Kidney (tissue), 14 donors: ENCODE data around the gene RFC3. TPM values are rescaled to one million over a fixed set of nuclear protein-coding genes. Genes with fewer than 3 reads are reported as not detected.
A peak's percentile ranks its signal among the peaks of the same experiment; 100 is the strongest.

Experiments used
- DNase-seq, 5 donors: peaks; one replicate each; pipeline ENCODE4 v3.0.0-alpha.2; 2013 to 2020
- FAIRE-seq: peaks from 2 replicates; lab custom pipeline; 2012; peaks lifted over from hg19 to GRCh38; lab: Jason Lieb, UNC
- H3K27ac ChIP-seq, 2 donors: one replicate each; pipeline ENCODE4 v1.7.0; 2013; ENCODE audit warnings: low read depth in 2 of 2, low read length in 2 of 2, inconsistent platforms in 1 of 2
- H3K27me3 ChIP-seq: one replicate; pipeline ENCODE4 v1.7.1; 2013; ENCODE audit warnings: low read length, inconsistent platforms; ENCODE audit not compliant: control insufficient read depth, insufficient read depth
- H3K36me3 ChIP-seq, 3 donors: one replicate each; pipeline versions ENCODE4 v1.7.0 to v1.7.1; 2013; ENCODE audit warnings: low read length in 3 of 3, control low read depth in 1 of 3, inconsistent platforms in 1 of 3; ENCODE audit not compliant: insufficient read depth in 3 of 3, control insufficient read depth in 2 of 3
- H3K4me1 ChIP-seq, 3 donors: one replicate each; pipeline versions ENCODE4 v1.7.0 to v1.7.1; 2013; ENCODE audit warnings: low read length in 3 of 3, inconsistent platforms in 1 of 3, low read depth in 1 of 3; ENCODE audit not compliant: control insufficient read depth in 2 of 3, insufficient read depth in 2 of 3
- H3K4me3 ChIP-seq, 3 donors: one replicate each; pipeline versions ENCODE4 v1.7.0 to v1.8.1; 2013; ENCODE audit warnings: low read length in 3 of 3, control low read depth in 1 of 3, inconsistent platforms in 1 of 3
- H3K9ac ChIP-seq, 3 donors: one replicate each; pipeline versions ENCODE4 v1.7.0 to v1.7.1; 2013; ENCODE audit warnings: low read length in 3 of 3, control low read depth in 1 of 3, inconsistent platforms in 1 of 3
- H3K9me3 ChIP-seq, 3 donors: one replicate each; pipeline versions ENCODE4 v1.7.0 to v1.7.1; 2013; ENCODE audit warnings: low read length in 3 of 3, control low read depth in 1 of 3, inconsistent platforms in 1 of 3; ENCODE audit not compliant: control insufficient read depth in 2 of 3, insufficient read depth in 1 of 3
- intact Hi-C: fragments of 100-400 bp; cut with DNase I; formaldehyde crosslinking; loops from one replicate; pipeline ENCODE4 v1.11.1; 2022
- polyA plus RNA-seq: library from polyadenylated mRNA; stranded (reverse); fragments of 350-450 nt; fragmentation: Illumina TruSeq; extraction: RNeasy Lipid Tissue Mini Kit (QIAGEN cat#74804); gene quantifications from one replicate; pipeline ENCODE4 v1.2.3, GENCODE V29; 2014; ENCODE audit warnings: low read depth, low replicate concordance; ENCODE audit not compliant: insufficient read depth
- total RNA-seq: library from RNA; stranded (reverse); fragmentation: NEBNext Ultra II Directional; extraction: Animal tissue kit (Norgen Biotek cat#: 25700); gene quantifications from one replicate; pipeline ENCODE4 v1.2.1, GENCODE V29; 2021
- TF ChIP-seq, protein P1 (sequence below): IDR thresholded peaks from 3 replicates; pipeline ENCODE4 v1.5.1; 2012; ENCODE audit warnings: mild to moderate bottlenecking, moderate library complexity, borderline replicate concordance; ENCODE audit not compliant: insufficient read depth; ENCODE audit errors: extremely low read depth
- donor health status: control.
- donor health status: control.
- donor health status: control.
- donor health status: control.
- donor health status: control.
- donor health status: DM: yes; HTN: yes; CAD: no.
- donor health status: Normal renal cell carcinoma (clear cell type).

Gene RFC3
- total and polyA plus RNA-seq, 2 donors from 2014 or later, result 2.7 to 8.2 TPM

GRCh38 chr13:33773790-33774462 is 44.0 kb upstream of the RFC3 start:
- FAIRE-seq (no peak), DNase-seq (no peak)
- no peaks in the 10 kb centered on the region for H3K36me3 ChIP-seq
- TF ChIP-seq, protein P1, sequence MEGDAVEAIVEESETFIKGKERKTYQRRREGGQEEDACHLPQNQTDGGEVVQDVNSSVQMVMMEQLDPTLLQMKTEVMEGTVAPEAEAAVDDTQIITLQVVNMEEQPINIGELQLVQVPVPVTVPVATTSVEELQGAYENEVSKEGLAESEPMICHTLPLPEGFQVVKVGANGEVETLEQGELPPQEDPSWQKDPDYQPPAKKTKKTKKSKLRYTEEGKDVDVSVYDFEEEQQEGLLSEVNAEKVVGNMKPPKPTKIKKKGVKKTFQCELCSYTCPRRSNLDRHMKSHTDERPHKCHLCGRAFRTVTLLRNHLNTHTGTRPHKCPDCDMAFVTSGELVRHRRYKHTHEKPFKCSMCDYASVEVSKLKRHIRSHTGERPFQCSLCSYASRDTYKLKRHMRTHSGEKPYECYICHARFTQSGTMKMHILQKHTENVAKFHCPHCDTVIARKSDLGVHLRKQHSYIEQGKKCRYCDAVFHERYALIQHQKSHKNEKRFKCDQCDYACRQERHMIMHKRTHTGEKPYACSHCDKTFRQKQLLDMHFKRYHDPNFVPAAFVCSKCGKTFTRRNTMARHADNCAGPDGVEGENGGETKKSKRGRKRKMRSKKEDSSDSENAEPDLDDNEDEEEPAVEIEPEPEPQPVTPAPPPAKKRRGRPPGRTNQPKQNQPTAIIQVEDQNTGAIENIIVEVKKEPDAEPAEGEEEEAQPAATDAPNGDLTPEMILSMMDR, result no peak
- intact Hi-C loops, result no loop called here
- H3K4me3 ChIP-seq, result no peak overlapping the region
- H3K9me3 ChIP-seq, result no peaks in the 10 kb centered on the region
- no peaks in the 10 kb centered on the region for H3K27me3 ChIP-seq
- H3K27ac ChIP-seq, result no peak overlapping the region
- H3K4me1 ChIP-seq, result no peaks in the 10 kb centered on the region
- H3K9ac ChIP-seq, result no peak overlapping the region

GRCh38 chr13:33775339-33776108 is 42.4 kb upstream of the RFC3 start:
- DNase-seq, result no peak
- no peaks in the 10 kb centered on the region for H3K27me3 ChIP-seq
- no peak for FAIRE-seq
- H3K36me3 ChIP-seq, result no peaks in the 10 kb centered on the region
- no peak overlapping the region for H3K27ac ChIP-seq
- H3K9ac ChIP-seq, result no peak overlapping the region
- intact Hi-C loops, result no loop called here
- no peaks in the 10 kb centered on the region for H3K4me1 ChIP-seq
- TF ChIP-seq, protein P1, result no peak
- H3K4me3 ChIP-seq, result no peak overlapping the region
- H3K9me3 ChIP-seq, result no peaks in the 10 kb centered on the region

GRCh38 chr13:33776239-33776881 is 41.6 kb upstream of the RFC3 start:
- Histone ChIP-seq H3K27me3 (no peaks in the 10 kb centered on the region), H3K4me3 (no peak overlapping the region), H3K9me3 (no peaks in the 10 kb centered on the region), H3K4me1 (no peaks in the 10 kb centered on the region), H3K9ac (no peak overlapping the region), H3K36me3 (no peaks in the 10 kb centered on the region), H3K27ac (no peak overlapping the region)
- intact Hi-C loops, result no loop called here
- DNase-seq (peak in 1 of 5 donors; percentile 10), FAIRE-seq (no peak)
- TF ChIP-seq, protein P1, result no peak
